GM12891 (cell line): Measurements from ENCODE around the gene KCTD15.

Experiments used
- DNase-seq: peaks from one replicate; pipeline ENCODE4 v3.0.0; 2011; ENCODE audit warnings: low spot score; ENCODE audit not compliant: insufficient read length
- FAIRE-seq: peaks from 2 replicates; lab custom pipeline; 2011; peaks lifted over from hg19 to GRCh38; lab: Jason Lieb, UNC
- PAX5 ChIP-seq: IDR thresholded peaks from 2 replicates; pipeline ENCODE4 v1.6.1; 2011; ENCODE audit warnings: low read length, moderate library complexity, mild to moderate bottlenecking; ENCODE audit not compliant: insufficient read depth, severe bottlenecking
- POLR2A ChIP-seq: IDR thresholded peaks from 2 replicates; pipeline ENCODE4 v1.6.1; 2011; ENCODE audit warnings: low read depth, low read length, control low read depth
- POLR2AphosphoS5 ChIP-seq: IDR thresholded peaks from 2 replicates; pipeline ENCODE4 v1.6.1; 2011; ENCODE audit warnings: low read depth, low read length, control low read depth
- POU2F2 ChIP-seq: IDR thresholded peaks from 2 replicates; pipeline ENCODE4 v1.6.1; 2011; ENCODE audit warnings: low read depth, mild to moderate bottlenecking, control low read depth, low read length, moderate library complexity
- SPI1 ChIP-seq: IDR thresholded peaks from 2 replicates; pipeline ENCODE4 v1.6.1; 2011; ENCODE audit warnings: low read depth, low read length, control low read depth
- TAF1 ChIP-seq: IDR thresholded peaks from 2 replicates; pipeline ENCODE4 v1.6.1; 2011; ENCODE audit warnings: low read depth, low read length, control low read depth

Gene KCTD15

DNA sequence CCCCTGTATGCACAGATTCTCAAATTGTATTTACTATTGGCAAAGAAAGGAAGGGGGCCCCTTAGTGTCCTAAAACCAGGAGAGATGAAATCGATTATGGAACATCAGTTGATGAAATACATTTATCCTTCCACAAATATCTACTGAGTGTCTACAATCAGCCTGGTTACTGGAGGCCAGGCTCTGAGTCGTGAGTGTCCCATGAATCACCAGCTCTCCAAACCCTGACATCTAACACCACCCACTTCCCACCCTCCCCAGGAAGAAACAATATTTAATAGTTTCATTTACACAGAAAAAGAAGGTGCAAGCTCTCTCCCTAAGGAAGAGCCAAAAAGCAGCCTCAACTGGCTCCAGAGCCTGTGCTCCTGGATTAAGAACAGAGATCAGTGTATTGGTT, 25.2 kb downstream of the KCTD15 start:
- TF ChIP-seq TAF1 (no peak), POU2F2 (no peak), POLR2AphosphoS5 (no peak), SPI1 (no peak), POLR2A (no peak), PAX5 (no peak)
- no peak for FAIRE-seq
- no peak for DNase-seq

DNA sequence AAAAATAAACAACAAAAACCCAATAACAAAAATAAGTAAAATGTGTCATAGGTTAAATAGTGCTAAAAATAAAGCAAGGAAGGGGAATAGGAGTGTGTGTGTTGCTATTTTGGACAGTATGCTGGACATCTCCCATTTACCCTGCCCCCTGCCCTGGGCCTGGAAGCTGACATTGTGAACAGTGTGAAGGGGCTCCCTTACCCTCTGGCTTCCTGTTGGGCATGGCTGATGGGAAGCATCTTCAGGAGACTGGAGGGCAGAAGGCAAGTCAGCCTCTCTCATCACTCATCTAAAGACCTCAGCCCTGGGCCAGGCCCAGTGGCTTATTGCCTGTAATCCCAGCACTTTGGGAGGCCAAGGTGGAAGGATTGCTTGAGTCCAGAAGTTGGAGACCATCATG, 26.7 kb downstream of the KCTD15 start:
- DNase-seq = no peak
- FAIRE-seq = no peak
- TF ChIP-seq POLR2A (no peak), POU2F2 (no peak), PAX5 (no peak), SPI1 (no peak), POLR2AphosphoS5 (no peak), TAF1 (no peak)

DNA sequence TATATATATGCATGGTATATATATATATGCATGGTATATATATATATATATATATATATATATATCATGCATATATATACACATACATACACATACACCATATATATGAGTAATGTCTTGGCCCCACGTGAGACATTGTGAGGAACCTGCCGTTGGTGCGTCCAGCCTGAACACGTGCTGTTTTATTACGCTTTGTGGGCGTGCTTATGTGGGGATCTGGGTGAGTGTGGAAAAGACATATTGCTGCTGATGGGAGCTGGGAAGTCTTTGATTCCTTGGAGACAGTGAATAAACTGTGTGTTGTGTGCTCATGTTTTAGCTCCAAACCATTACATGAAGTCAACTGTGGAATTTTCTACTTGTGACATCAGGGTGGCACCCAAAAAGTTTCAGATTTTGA, 28.9 kb downstream of the KCTD15 start:
- DNase-seq (no peak), FAIRE-seq (no peak)
- TF ChIP-seq POLR2A = no peak
- no peak for TF ChIP-seq PAX5
- no peak for TF ChIP-seq POLR2AphosphoS5
- no peak for TF ChIP-seq SPI1
- TF ChIP-seq POU2F2 = no peak
- TF ChIP-seq TAF1 = no peak

DNA sequence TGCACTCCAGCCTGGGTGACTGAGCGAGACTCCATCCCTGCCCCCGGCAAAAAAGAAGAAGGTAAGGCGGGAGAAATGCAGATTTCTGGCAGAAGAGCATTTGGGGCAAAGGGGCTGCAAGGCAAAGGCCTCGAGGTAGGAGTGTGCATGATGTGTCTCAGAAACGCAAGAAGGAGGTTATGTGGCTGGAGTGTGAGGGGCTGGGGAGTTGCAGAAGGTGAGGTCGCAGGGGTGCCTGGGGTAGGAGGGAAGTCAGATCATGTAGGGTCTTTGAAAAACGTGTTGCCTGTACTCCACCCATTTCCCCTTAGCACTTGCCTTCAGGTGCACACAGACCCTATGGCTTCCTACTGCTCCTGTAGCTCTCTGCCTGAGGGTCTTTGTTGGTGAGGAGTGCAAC, 29.9 kb downstream of the KCTD15 start:
- DNase-seq (no peak), FAIRE-seq (no peak)
- TF ChIP-seq TAF1 = no peak
- no peak for TF ChIP-seq SPI1

DNA sequence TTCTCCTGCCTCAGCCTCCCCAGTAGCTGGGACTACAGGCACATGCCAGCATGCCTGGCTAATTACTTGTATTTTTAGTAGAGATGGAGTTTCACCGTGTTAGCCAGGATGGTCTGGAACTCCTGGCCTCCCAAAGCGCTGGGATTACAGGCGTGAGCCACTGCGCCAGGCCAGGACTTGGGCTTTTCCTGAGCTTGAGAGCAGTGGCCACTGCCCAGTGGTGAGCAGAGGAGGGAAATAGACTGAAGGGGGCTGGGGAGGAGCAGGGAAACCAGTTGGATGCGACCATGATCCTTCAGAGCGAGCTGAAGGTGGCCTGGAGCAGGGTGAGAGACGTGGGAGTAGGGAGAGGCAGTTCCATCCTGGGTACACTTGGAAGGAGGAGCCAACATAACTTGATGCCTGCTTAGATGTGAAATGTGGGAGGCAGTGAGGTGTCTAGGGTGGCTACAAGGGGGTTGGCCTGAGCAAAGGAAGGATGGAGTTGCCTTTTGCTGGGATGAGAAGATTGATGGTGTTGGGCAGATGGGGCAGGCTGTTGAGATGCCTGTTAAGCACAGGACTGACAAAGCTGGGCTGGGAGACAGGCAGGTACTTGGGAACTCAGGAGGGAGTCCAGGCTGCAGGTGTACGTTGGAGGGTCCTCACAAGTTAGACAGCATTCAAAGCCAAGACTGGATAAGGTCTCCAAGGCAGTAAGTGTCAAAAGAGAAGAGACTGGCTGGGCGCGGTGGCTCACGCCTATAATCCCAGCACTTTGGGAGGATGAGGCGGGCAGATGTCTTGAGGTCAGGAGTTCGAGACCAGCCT, 31.8 kb downstream of the KCTD15 start:
- DNase-seq (no peak), FAIRE-seq (no peak)
- TF ChIP-seq POLR2A = no peak
- no peak for TF ChIP-seq TAF1

DNA sequence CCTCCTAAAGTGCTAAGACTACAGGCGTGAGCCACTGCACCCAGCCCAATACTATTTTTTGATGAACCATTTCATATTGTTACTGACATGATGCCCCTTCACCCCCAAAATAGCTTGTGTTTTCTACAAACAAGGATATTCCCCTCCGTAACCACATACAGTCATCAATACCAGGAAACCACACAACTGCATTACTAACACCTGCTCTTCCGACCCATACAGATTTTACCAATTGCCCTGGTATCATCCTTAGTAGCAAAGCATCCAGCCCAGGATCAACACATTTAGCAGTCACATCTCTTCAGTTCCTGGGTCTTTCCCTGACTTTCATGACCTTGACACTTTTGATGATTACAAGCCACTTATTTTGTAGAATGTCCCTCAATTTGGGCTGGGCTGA, 33.6 kb downstream of the KCTD15 start:
- TF ChIP-seq POLR2A (no peak), SPI1 (no peak), POU2F2 (no peak), PAX5 (no peak), TAF1 (no peak), POLR2AphosphoS5 (no peak)
- no peak for FAIRE-seq

DNA sequence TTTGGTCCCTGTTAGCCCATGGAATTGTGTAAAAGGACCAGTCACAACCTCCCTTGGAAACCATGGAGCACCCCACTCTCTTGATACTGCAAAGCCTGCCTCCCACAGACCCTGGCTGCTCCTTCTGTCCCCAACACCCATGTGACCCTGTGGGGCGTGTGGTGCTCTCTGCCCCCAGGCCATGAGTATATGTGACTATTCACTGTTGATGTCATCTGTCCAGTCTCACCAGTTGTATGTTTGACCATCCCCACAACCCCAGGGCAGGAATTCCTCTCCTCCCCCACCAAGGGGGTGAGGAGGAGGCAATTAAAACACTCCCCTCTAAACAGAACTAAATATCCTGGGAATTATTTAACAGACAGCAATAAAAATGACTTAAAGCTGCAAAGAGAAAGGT, 35.2 kb downstream of the KCTD15 start:
- DNase-seq = no peak
- TF ChIP-seq TAF1 (no peak), POLR2AphosphoS5 (no peak)
- FAIRE-seq = no peak

More for the DNA sequence above, 33.6 kb downstream of the KCTD15 start:
- no peak for DNase-seq

- DNase-seq = no peak
- no peak for TF ChIP-seq POLR2A
- TF ChIP-seq POLR2AphosphoS5 = no peak
- TF ChIP-seq POU2F2 = no peak
- no peak for TF ChIP-seq SPI1
- no peak for TF ChIP-seq TAF1
- TF ChIP-seq PAX5 = no peak
- FAIRE-seq = no peak
Measured at GRCh38 chr19:33832633-33833032, 36.0 kb downstream of the KCTD15 start.

DNA sequence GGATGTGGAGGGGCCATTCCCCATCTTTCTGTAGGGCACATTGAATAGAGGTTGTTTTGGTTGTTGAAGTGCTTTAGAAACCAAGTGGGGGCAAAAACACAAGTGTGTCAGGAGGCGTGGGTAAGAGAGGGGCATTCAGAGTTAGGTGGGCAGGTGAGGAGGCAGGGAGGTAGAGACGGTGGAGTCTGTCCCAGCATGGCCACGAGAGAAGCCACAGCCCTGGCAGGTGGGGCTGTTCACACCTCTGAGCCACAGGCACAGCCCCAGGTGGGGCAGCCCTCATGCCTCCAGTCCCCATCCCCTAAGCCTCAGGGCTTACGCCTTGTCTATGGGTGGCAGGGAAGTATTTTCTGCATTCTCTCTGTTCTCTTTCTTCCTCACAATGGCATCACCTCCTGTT, 43.7 kb downstream of the KCTD15 start:
- no peak for FAIRE-seq
- TF ChIP-seq POLR2AphosphoS5 (no peak), POU2F2 (no peak), TAF1 (no peak), POLR2A (no peak), PAX5 (no peak), SPI1 (no peak)
- no peak for DNase-seq

GRCh38 chr19:33840783-33841182, 44.1 kb downstream of the KCTD15 start:
- TF ChIP-seq TAF1 = no peak
- TF ChIP-seq SPI1 = no peak
- no peak for TF ChIP-seq POU2F2
- no peak for TF ChIP-seq POLR2AphosphoS5
- TF ChIP-seq PAX5 = no peak
- no peak for TF ChIP-seq POLR2A
- FAIRE-seq = no peak
- DNase-seq = no peak
